Measurements from ENCODE around the gene FIGN. TPM values are rescaled to one million over a fixed set of nuclear protein-coding genes. Genes with fewer than 3 reads are reported as not detected.

Gene FIGN
- total RNA-seq, 4 donors from 2014 or later, result 12.3 to 17.7 (median 14.2) TPM

- 63 to 70% methylated on average over 2 of the region's 2 CpGs for WGBS, 2 donors
- Histone ChIP-seq H3K27ac (no peak overlapping the region), H3K27me3 (no peaks in the 10 kb centered on the region), H3K9me3 (no peaks in the 10 kb centered on the region), H3K4me1 (peaks cover 0 to 31% (median 0%) of the 10 kb centered on the region in 4 donors), H3K36me3 (no peaks in the 10 kb centered on the region), H3K4me3 (no peak overlapping the region)
- DNase-seq (ENCODE audit: low spot score in 2 of 2), result no peak
- TF ChIP-seq POLR2A (IDR thresholded peaks at IDR 0.05), result no peak
- TF ChIP-seq CTCF (IDR thresholded peaks at IDR 0.05), result no peak
- TF ChIP-seq EP300 (IDR thresholded peaks at IDR 0.05), result no peak
These were observed 91.6 kb downstream of the FIGN start for GRCh38 chr2:163644238-163644637.

- Histone ChIP-seq H3K9me3 (no peaks in the 10 kb centered on the region), H3K27ac (no peak overlapping the region), H3K36me3 (no peaks in the 10 kb centered on the region), H3K27me3 (no peaks in the 10 kb centered on the region), H3K4me1 (peaks cover 0 to 28% (median 0%) of the 10 kb centered on the region in 4 donors), H3K4me3 (no peak overlapping the region)
- DNase-seq (ENCODE audit: low spot score in 2 of 2), result no peak
- TF ChIP-seq POLR2A (IDR thresholded peaks at IDR 0.05) (no peak), CTCF (IDR thresholded peaks at IDR 0.05) (no peak), EP300 (IDR thresholded peaks at IDR 0.05) (no peak)
- WGBS, 2 donors, result 90 to 100% methylated on average over 1 of the region's 1 CpG
These were observed 93.8 kb downstream of the FIGN start for GRCh38 chr2:163641986-163642385.

- Histone ChIP-seq H3K27ac (no peak overlapping the region), H3K27me3 (no peaks in the 10 kb centered on the region), H3K4me1 (peaks cover 0 to 20% (median 0%) of the 10 kb centered on the region in 4 donors), H3K36me3 (no peaks in the 10 kb centered on the region), H3K4me3 (no peak overlapping the region), H3K9me3 (no peaks in the 10 kb centered on the region)
- TF ChIP-seq POLR2A (IDR thresholded peaks at IDR 0.05) (no peak), CTCF (IDR thresholded peaks at IDR 0.05) (no peak), EP300 (IDR thresholded peaks at IDR 0.05) (no peak)
- no peak for DNase-seq (ENCODE audit: low spot score in 2 of 2)
- 85 to 87% methylated on average over 6 of the region's 6 CpGs for WGBS, 2 donors
These were observed 95.1 kb downstream of the FIGN start for GRCh38 chr2:163640542-163641193.

GRCh38 chr2:163637871-163638270 is 97.9 kb downstream of the FIGN start:
- Histone ChIP-seq H3K36me3 (no peaks in the 10 kb centered on the region), H3K4me1 (peaks cover 0 to 20% (median 0%) of the 10 kb centered on the region in 4 donors), H3K27ac (no peak overlapping the region), H3K4me3 (no peak overlapping the region), H3K27me3 (no peaks in the 10 kb centered on the region), H3K9me3 (no peaks in the 10 kb centered on the region)
- TF ChIP-seq CTCF (IDR thresholded peaks at IDR 0.05), result no peak
- no peak for TF ChIP-seq POLR2A (IDR thresholded peaks at IDR 0.05)
- TF ChIP-seq EP300 (IDR thresholded peaks at IDR 0.05), result no peak
- whole genome bisulfite sequencing, 2 donors, result 73 to 78% methylated on average over 6 of the region's 6 CpGs
- DNase-seq (ENCODE audit: low spot score in 2 of 2), result no peak

- no peak for DNase-seq (ENCODE audit: low spot score in 2 of 2)
- 72 to 75% methylated on average over 5 of the region's 5 CpGs for WGBS, 2 donors
- Histone ChIP-seq H3K4me3 (no peak overlapping the region), H3K27me3 (no peaks in the 10 kb centered on the region), H3K4me1 (peaks cover 0 to 9% (median 0%) of the 10 kb centered on the region in 4 donors), H3K27ac (no peak overlapping the region), H3K9me3 (no peaks in the 10 kb centered on the region), H3K36me3 (no peaks in the 10 kb centered on the region)
- no peak for TF ChIP-seq POLR2A (IDR thresholded peaks at IDR 0.05)
- no peak for TF ChIP-seq CTCF (IDR thresholded peaks at IDR 0.05)
- TF ChIP-seq EP300 (IDR thresholded peaks at IDR 0.05), result no peak
These were observed 102.5 kb downstream of the FIGN start for GRCh38 chr2:163633291-163633690.
